NB4 (cell line): ENCODE data around the gene ABCD4.

Source experiments
- CTCF ChIP-seq: IDR thresholded peaks from one replicate; pipeline ENCODE4 v1.5.1; 2012; ENCODE audit warnings: low read depth, low read length
- MYC ChIP-seq: IDR thresholded peaks from 2 replicates; pipeline ENCODE4 v1.6.1; 2011; ENCODE audit warnings: low read depth, low read length
- POLR2A ChIP-seq: IDR thresholded peaks from 2 replicates; pipeline ENCODE4 v1.6.1; 2011; ENCODE audit warnings: mild to moderate bottlenecking; ENCODE audit not compliant: insufficient read length; ENCODE audit errors: extremely low read depth

DNA sequence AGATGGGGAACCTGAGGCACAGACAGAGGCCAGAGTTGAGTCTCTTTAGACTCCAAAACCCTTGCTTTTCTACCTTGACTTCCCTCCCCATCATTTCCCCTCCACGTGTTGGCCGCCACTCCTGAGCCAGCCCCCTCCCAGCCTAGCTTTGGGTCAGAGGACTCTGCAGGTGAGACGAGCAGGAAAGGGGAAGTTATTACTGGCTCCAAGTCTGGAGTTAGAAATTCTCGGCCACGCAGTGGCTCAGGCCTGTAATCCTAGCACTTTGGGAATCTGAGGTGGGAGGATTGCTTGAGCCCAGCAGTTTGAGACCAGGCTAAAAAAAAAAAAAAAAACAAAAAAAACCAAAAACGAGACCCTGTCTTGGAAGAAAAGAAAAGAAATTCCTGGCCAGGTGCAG, 54.7 kb downstream of the ABCD4 start:
- no peak for TF ChIP-seq CTCF
- no peak for TF ChIP-seq POLR2A
- no peak for TF ChIP-seq MYC
